Esophagus mucosa (tissue), 1 donor: ENCODE data around the gene LAIR2. TPM values are rescaled to one million over a fixed set of nuclear protein-coding genes. Genes with fewer than 3 reads are reported as not detected.
"Not testable (repeated sequence)": the region's sequence is repeated elsewhere in the genome, so short reads cannot be mapped to it uniquely, and the experiment has no call there.

Experiments
- ATAC-seq: fragments of 200-7000 bp; cut with Tn5 transposase; one replicate; pipeline ENCODE4 v1.9.1; 2020
- total RNA-seq: library from RNA; stranded (reverse); gene quantifications from one replicate; pipeline ENCODE4 v1.2.4, GENCODE V29; 2023
- donor health status: DM: yes; HTN: yes; CAD: no.

The LAIR2 gene
- total RNA-seq, 1 donor from 2014 or later = not detected

DNA sequence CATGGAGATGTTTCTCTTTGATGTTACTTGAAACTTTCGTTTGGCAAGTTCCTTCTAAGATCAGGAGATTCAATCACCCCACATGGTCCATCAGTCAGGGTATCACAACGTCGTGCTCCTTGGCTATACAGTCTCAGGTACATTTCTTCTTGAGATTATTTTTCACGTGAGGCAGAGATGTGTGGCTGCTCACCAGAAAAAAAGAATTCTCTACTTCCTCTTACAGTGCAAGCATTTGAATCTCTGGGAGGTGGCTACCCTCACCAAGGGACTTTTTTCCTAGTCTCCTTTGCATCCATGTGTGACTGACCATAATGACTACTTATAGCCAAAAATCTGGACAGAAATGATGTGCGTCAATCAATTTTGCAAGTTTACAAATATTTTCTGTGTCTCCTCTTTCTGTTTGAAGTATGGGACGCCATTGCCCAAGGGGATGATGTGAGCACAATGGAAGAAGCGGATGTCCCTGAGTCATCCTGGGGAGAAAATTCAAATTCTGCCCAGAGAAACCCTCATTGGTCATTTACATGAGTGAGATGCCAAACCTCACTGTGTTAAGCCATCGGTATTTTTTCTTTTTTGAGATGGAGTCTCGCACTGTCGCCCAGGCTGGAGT, 8.6 kb upstream of the LAIR2 start:
- no peak for ATAC-seq

DNA sequence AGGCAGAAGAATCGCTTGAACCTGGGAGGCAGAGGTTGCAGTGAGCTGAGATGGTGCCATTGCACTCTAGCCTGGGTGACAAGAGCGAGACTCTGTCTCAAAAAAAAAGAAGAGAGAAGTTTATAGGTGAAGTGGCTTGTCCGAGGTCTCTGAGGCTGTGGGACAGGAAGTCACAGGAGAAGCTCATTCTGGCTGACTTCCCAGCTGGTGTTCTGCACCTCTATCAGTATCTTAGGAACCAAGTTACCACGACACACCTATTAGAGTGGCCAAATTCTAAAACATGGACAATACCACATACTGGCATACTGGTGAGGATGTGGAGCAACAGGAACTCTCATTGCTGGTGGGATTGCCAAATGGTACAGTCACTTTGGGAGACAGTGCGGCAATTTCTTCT, 7.3 kb upstream of the LAIR2 start:
- ATAC-seq = not testable (repeated sequence)

DNA sequence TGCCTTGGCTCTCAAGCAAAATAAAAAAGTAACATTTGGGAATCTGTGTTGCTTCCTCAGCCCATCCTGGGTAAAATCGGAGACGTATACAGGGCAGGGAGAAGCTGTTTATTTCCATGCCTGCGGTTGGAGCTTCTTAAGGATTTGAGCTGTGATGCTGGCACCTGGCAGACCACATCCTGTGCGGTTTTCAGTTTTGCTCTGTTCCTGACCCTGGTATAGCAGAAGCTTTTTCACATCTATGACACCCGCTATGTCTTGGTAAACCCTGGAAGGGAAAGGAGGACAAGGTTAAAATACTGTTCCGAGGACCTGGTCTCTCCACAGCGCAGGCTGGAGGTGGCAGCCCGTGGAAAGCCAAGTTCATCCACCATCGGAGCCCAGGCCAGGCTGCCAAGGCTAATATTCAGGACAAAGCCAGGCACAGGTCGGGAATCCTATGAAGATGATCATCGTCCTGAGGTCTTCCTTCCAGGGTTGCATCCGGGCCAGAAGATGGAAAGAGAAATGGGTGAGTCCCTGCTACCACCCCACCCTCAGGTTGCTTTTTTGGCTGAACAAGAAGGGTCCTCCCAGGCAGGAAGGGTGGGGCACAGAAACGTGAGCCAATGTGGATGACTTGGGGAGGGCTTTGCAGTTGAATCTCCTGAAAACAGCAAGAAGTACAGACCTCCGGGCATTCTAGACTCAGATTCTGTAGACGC, 4.7 kb upstream of the LAIR2 start:
- ATAC-seq = not testable (repeated sequence)

DNA sequence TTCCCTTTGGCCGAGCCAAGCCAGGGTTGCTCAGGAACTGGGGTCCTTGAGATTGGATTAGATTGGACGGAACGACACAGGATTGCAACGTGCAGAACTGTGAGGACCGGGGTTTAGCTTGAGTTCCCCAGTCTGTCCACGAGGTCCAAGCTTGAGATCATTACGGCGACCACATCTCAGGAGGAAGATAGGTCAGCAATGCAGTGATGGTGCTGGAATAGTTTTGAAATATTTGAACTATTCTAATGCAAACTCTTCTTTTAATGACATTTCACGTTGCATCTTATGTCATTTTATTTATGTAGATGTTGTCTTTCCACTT, 4.2 kb upstream of the LAIR2 start:
- ATAC-seq = not testable (repeated sequence)

DNA sequence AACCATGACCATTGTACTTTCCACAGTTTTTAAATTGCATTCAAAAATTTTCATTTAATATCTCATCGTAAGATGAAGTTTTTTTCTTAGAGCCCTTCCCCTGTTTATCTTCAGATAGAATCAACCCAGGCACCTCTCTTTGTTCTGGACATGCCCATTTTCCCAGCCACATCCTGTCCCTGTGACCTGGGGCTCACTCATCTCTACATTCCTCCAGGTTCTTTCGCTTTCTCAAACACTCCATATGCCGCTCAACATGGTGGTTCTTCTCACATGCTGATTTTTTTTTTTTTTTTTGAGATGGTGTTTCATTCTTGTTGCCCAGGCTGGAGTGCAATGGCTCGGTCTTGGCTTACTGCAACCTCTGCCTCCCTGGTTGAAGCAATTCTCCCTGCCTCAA, 2.9 kb downstream of the LAIR2 start:
- not testable (repeated sequence) for ATAC-seq

DNA sequence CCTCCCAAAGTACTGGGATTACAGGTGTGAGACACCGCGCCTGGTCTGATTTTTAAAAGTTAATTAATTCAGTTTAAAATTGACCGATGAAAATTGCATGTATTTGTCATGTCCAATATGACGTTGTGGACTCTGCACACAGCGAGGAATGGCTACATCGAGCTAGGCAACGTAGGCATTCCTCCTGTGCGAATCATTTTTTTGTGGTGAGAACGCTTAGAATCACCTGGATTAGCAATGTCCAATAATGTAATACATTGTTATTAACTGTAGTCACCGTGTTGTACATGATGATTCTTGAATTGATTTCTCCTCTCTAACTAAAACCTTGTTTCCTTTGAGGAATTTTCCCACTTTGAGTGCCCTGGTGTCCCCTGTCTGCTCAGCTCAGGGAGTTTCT, 3.4 kb downstream of the LAIR2 start:
- ATAC-seq = no peak

DNA sequence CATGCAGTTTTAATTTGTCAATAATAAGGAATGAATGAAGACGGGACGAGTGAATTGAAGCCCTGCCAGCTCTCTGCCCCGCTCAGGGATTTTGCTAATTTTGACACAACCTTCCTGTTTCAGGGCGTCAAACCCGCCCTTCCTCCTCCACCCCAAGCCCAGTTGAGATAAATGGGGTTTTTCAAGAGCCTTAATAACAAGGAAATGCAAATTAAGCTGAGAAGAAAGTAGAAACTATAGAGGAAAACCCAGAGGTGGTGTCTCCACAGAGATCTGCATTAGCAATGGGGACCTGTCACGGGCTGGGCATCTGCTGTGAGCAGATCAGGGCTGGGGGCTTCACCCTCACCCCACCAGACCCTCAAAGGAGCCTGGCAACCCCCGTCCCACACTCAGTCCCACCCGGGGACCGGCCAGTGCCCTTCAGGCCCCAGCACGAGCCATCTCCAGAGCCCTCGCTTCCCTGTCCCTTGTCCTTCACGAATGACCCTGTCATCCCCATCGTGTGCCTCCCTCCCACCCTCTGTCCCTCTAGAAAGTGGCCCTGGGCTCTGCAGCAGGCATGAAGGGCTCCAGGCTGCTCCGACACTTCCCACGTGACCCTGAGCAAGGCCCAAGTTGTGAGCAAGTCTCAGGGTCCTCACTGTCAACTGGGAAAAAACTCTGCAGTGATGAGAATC, 4.5 kb downstream of the LAIR2 start:
- ATAC-seq = peak; percentile 11

DNA sequence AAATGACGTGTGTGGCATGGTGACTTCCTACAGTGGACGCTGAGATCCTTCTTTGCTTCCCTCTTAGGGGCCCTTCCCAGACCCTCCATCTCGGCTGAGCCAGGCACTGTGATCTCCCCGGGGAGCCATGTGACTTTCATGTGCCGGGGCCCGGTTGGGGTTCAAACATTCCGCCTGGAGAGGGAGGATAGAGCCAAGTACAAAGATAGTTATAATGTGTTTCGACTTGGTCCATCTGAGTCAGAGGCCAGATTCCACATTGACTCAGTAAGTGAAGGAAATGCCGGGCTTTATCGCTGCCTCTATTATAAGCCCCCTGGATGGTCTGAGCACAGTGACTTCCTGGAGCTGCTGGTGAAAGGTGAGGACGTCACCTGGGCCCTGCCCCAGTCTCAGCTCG, 5.2 kb downstream of the LAIR2 start:
- no peak for ATAC-seq

DNA sequence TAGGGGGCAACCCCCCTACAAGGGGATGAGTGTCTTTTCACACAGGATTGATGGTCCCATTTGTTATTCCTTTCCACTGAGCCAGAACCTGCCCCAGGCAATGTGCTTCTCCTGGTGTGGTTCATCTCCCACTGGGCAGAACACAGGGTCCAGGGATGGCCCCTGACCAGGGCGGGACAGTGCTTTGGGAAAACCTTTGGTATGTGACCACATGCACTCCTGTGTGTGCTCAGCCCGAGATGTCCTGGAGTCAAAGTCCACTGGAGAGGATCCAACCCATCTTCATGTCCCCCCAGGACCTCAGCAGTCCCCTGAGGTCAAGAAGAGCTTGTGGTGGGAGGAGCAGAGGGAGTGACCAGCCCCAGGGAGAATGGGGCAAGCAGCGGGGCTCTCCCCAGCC, 5.9 kb downstream of the LAIR2 start:
- peak; percentile 9 for ATAC-seq

DNA sequence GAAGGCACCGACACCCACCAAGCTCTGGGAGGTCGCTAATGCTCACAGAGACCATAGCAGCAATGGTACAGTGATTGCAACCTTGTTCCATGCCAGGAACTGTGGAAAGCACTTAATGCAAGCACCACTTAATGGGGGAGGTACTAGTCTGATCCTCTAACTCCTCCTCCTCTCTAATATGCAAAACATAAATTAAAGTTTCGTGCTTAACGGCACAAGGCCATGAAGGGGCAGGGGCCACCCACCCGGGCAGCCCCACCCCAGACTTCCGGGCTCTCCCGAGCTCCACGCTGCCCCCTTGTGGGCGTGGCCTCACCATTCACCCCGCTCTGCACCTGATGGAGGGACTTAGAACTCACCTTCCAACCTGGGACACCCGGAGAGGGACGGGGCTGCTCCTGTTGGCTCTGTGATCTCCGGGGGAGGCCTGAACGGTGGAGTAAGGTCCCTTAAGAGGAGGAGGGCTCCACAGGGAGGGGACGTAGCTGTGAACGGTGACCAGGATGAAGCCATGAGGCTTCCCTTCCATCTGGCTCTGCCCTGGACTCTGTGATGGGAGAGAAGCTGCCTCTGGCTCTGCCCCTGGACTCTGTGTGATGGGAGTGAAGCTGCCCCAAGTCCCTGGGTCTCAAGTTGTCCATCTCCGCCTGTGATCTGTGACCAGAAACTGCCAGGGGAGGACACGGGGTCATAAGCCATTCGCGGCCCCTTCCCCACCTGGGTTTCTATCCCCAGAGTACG, 6.7 kb downstream of the LAIR2 start:
- peak; percentile 38 for ATAC-seq

DNA sequence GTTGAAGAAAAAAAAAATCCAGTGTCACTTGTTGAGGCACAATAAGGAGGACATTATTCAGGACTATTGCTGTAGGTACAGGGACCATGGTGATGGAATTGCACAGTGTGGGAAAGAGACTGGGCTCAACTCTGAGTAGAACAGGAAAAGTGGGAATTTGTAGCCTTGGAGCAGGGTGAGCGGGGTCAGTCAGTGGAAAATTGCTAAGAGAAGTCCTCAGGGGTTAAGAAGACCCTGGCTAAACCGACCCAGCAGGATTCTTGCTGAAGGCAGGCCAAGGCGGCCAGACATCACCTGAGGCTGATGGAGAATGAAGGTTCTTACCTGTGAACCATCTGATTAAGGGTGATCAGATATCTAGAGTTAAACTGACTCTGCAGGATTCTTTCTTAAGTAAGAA, 12.5 kb downstream of the LAIR2 start:
- no peak for ATAC-seq

DNA sequence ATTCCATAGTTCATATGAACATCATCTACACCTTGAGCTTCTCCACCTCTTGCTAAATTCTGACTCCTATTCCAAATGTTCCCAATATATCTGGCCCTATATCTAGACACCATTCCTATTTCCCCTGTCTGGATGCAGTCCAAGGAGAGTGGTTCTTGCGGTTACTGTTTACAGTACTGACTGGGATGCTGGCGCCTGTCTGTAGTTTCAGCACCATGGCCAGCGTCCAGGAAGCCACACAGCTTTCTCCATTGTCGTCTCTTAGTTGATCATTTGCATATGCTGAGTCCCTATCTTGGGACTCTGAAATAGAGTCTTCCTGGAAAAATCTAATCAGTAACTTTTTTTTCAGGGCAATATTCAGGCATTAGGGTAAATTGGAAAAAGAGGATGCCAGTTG, 14.9 kb downstream of the LAIR2 start:
- ATAC-seq = peak; percentile 52

DNA sequence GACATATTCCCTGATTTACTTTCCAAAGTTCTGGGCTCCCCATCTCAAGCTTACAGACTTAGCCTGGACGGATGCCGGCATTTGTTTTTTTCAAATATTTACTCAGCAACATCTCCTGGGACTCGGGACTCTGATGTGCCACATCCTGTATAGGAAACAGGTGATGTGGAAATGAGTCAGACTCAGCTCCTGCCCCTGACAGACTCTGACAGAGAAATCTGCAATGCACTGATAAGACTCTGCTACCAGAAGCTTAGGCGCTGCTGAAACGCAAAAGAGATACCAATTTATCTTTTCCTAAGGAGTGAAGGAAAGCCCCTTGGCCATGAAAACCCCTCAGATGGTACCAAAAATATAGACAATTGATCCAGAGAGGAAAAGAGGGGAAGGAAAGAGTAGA, 16.2 kb downstream of the LAIR2 start:
- peak; percentile 32 for ATAC-seq

DNA sequence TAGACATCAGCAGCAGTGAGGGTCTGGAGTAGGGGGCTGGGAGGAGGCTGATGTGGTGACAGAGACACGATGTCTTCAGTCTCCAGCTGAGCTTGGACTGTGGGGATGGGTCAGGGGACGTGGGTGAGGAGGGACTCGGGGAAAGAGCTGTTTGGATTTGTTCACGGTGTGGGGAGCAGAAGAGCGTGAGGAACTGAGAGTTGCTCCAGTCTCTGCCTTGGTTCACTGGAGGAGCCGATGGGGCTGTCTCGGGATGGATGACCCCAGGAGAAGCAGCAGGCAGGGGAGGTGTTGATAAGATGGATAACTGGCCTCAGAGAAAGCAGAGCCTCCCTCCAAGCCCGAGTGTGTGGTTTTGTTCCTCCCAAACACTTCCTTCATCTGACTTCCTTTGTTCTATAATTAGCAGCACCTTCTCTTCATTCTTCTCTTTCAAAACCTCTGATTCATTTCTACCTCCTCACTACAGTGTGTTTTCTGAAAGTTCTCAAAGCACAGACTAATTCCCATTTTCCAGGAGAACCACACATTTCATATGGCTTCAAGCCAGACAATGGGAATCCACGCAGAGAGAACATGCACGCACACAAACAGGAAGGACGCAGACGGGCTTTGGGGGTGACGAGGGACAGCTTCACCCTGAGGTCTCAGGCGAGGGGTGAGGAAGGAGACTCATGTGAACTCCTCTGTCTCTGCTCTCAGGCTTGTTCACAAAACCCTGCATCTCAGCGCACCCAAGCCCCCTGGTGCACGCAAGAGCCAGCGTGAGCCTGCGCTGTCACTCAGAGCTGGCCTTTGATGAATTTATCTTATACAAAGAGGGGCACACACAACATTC, 18.6 kb downstream of the LAIR2 start:
- no peak for ATAC-seq

DNA sequence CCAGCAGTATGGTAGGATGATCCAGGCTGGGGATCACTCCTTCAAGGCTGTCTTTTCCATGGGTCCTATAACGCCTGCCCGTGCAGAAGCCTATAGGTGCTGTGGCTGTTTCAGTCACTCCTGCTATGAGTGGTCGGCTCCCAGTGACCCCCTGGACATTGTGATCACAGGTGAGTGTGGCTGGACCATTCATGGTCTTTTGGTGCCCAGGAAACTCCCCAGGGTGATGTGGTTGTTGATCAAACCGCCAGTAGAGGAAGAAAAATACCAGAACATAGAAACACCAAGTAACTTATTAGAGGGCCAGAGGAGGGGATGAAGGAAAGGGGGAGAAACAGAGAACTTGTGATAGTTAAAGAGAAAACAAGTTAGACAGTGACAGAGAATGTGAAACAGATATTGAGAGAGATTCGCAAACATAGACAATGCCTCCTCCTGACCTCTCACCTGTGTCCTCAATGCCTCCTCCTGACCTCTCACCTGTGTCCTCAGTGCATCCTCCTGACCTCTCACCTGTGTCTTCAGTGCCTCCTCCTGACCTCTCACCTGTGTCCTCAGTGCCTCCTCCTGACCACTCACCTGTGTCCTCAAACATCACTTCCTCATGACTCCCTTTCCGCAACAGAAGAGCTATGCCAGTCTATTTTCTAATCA, 19.4 kb downstream of the LAIR2 start:
- no peak for ATAC-seq

DNA sequence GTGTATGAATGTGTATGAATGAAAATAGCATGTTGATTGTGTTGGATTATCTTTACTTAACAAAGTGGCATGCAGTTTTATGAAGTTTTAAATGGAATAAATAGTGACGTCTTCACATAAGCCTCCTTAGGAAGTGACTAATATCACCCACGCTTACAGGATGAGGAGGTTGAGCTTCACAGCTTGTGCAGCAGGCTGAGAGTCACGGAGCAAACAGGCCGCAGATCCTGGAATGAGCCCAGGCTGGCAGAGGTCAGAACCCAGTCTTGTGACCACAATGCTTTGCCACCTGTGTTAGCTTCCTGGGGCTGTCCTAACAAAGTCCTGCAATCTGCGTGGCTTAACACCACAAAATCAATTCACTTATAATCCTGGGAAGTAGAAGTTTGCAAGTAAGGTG, 20.8 kb downstream of the LAIR2 start:
- no peak for ATAC-seq

DNA sequence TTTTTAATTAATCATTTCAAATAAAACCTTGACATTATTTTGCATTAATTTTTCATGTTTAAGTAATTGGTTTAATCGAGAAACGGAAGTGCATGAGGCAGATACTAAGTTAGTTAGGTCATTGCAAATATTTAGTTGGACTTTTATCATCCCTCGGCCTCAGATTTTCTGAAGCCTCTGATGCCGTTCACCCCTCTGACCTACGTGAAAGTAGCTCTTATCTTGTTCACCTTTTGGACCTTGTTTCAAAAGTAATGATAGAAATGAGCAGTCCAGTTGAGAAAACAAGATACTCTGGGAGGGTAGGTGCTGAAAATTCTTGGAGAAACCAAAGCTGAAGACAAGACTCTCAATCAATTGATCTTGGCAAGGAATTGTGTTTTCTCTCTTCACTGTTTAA, 23.0 kb downstream of the LAIR2 start:
- ATAC-seq = no peak

DNA sequence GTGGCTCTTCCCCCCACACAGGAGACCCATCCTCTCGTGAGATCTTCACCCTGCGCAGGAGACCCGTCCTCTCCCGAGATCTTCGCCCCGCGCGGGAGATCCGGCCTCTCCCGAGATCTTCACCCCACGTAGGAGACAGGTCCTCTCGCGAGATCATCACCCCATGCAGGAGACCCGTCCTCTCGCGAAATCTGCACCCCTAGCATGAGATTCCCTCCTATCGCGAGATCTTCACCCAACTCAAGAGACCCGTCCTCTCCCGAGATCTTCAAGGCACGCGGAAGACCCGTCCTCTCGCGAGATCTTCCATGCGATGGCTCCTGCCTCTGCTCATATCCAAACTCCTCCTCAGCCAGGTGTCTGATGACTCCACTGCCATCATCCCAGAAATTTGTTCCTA, 24.3 kb downstream of the LAIR2 start:
- no peak for ATAC-seq

DNA sequence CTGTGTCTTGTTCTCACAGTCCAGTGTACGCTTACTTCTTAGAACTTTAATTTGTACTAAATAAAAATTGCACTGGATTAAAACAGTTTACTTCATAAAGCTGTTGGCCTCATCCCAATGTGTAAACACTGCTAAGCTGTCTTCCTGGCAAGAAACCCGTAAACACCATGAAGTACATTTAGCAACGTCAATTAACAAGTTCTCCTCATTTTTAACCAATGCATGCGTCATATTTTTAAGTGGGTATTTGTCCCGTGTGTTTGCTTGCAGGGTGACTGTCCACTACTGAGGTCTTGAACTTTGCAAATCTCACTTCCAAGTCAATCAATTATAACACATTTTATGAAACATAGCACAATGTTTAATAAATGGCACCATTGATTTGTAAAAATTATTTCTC, 28.2 kb downstream of the LAIR2 start:
- no peak for ATAC-seq

DNA sequence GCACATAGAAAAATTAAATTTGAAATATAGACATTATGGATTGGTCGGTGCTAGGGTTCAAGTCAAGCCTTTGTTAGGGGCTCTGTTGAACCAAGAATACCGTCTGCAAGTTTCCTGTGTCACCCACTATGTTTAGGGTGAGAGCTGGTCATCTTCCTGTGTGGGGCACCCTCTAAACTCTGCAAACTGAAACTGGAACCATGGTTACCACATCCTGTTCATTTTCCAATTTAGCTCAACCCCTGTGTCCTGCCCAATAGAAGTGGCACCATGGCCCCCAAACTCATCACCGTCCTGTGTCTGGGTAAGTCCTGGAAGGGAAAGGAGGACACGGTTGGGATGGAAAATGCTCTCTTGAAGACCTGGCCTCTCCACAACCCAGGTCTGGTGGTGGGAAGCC, 29.9 kb downstream of the LAIR2 start:
- no peak for ATAC-seq

DNA sequence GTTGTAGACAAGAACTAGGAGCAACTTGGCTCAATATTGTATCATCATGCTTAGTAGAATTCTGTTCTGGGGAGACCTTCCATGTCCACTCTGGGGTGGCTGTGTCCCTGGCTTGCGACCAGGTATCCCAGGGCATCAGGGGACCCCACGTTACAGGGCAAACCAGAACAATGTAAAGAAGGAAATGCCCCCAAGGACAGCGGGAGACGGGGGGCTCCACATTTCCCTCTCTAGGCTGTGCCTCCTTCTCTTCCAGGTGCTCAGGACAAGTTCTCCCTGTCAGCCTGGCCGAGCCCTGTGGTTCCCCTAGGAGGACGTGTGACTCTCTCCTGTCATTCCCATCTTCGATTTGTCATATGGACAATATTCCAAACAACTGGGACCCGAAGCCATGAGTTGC, 30.8 kb downstream of the LAIR2 start:
- ATAC-seq = no peak

DNA sequence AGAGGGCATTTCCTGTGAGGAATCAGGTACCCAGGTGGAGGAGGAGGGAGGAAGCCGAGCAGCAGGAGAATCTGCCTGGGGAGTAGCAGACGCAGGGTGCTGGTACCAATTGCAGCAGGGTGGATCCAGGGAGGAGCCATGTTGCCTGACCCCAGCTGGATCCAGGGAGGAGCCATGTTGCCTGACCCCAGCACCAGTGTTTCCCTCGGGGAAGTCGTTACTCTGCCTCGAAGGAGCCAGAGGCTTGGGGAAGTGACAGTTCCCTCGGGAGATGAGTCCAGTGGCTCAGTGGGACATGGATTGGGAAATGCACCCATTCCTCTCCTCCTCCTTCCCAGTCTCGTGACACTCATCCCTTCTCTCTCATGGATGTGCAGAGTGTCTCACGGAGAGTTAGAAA, 31.5 kb downstream of the LAIR2 start:
- ATAC-seq = no peak
